ENCODE results near the gene ABHD17A.

The ABHD17A gene

DNA sequence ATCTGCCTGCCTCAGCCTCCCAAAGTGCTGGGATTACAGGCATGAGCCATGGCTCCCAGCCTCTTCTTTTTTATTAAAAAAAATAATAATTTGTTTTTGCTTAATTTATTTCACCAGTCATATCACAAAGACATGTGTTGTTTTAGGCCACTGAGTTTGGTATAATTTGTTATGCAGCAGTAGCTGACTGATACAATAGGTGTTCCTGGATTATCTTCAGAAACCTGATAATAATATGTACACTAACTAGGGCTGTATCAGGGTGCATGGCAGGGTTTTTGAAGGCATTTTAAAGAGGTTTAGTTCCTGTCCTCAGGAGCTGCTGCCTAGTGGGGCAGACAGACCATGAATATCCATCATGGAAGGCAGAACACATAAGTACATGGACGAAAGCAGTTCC lies 46.1 kb upstream of the ABHD17A start:
- H3K79me1 ChIP-seq (ENCODE audit: low read length) = no peaks in the 10 kb centered on the region
- H3K36me3 ChIP-seq (ENCODE audit: control insufficient read depth in 1 of 2, insufficient read depth in 2 of 2, low read length in 2 of 2) = no peaks in the 10 kb centered on the region
- no peak overlapping the region for H3K4me3 ChIP-seq (ENCODE audit: low read depth, low read length)
- H3K4me1 ChIP-seq (ENCODE audit: control insufficient read depth in 1 of 2, insufficient read depth in 2 of 2, low read length in 2 of 2) = peaks cover 7 to 10% of the 10 kb centered on the region in 2 experiments
- H3K79me2 ChIP-seq (ENCODE audit: control insufficient read depth, insufficient read depth, low read length, poor library complexity) = no peaks in the 10 kb centered on the region
- no peak overlapping the region for H3K4ac ChIP-seq (ENCODE audit: low read depth, low read length)
- no CpG with 5 or more reads among the region's 1 CpG for WGBS (ENCODE audit: extremely low coverage, insufficient coverage, insufficient read length)
- no peak overlapping the region for H2BK12ac ChIP-seq (ENCODE audit: low read length)
- H4K12ac ChIP-seq (ENCODE audit: low read depth, low read length) = no peak overlapping the region
- H2AFZ ChIP-seq (ENCODE audit: insufficient read depth, low read length, poor library complexity) = no peak overlapping the region
- H3K9ac ChIP-seq (ENCODE audit: low read length) = no peak overlapping the region
- H3K27me3 ChIP-seq (ENCODE audit: insufficient read depth, low read length) = no peaks in the 10 kb centered on the region
- H3K9me3 ChIP-seq (ENCODE audit: insufficient read depth, low read depth, low read length) = peaks cover 7% of the 10 kb centered on the region
- H3K18ac ChIP-seq (ENCODE audit: low read length) = no peak overlapping the region
- no peak overlapping the region for H3K23ac ChIP-seq (ENCODE audit: low read length)
- H3K4me2 ChIP-seq (ENCODE audit: low read length) = no peak overlapping the region
- H2BK120ac ChIP-seq (ENCODE audit: insufficient read depth, low read length, poor library complexity) = no peak overlapping the region
- H3K27ac ChIP-seq (ENCODE audit: low read depth, low read length) = no peak overlapping the region
- no peak overlapping the region for H2AK5ac ChIP-seq (ENCODE audit: low read length)
- H4K91ac ChIP-seq (ENCODE audit: low read depth, low read length) = no peak overlapping the region
- no peak for DNase-seq
- no peak overlapping the region for H4K8ac ChIP-seq (ENCODE audit: low read depth, low read length)
- H2BK5ac ChIP-seq (ENCODE audit: low read depth, low read length, poor library complexity) = no peak overlapping the region
- no peak overlapping the region for H3K14ac ChIP-seq (ENCODE audit: low read length)

DNA sequence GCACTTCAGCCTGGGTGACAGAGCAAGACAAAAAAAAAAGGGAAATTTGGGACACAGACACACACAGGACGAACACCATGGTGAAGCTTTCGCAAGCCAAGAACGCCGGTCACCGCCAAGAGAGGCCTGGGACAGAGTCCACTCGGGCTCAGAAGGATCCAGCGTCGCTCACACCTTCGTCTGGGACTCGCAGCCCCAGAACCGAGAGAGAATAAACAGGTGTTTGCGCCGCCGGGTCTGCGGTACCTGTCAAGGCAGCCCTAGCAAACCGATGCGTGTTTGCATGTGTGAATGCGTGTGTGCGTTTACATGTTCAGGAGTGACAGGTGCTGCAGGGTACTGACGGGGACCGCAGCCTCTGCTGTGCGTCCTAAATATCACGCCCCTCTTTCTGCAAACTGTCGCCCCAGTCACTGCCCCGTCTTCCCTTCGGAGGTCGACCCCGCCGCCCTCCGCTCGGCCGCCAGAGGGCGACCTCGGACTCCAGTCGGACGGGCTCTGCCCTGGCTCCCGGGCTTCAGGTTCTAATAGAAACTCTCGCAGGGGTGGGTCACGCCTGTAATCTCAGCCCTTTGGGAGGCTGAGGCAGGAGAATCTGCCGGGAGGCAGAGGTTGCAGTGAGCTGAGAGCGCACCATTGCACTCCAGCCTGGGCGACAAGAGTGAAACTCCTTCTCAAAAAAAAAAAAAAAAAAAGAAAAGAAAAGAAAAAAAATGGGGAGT lies 43.9 kb upstream of the ABHD17A start:
- H3K27me3 ChIP-seq (ENCODE audit: insufficient read depth, low read length) = no peaks in the 10 kb centered on the region
- peaks cover 12 to 14% of the 10 kb centered on the region in 2 experiments for H3K36me3 ChIP-seq (ENCODE audit: control insufficient read depth in 1 of 2, insufficient read depth in 2 of 2, low read length in 2 of 2)
- H3K4me2 ChIP-seq (ENCODE audit: low read length) = peak overlapping the region; percentile 40
- H4K12ac ChIP-seq (ENCODE audit: low read depth, low read length) = no peak overlapping the region
- no peaks in the 10 kb centered on the region for H3K79me2 ChIP-seq (ENCODE audit: control insufficient read depth, insufficient read depth, low read length, poor library complexity)
- no peak overlapping the region for H4K8ac ChIP-seq (ENCODE audit: low read depth, low read length)
- no peak overlapping the region for H2BK5ac ChIP-seq (ENCODE audit: low read depth, low read length, poor library complexity)
- H3K18ac ChIP-seq (ENCODE audit: low read length) = no peak overlapping the region
- H3K4ac ChIP-seq (ENCODE audit: low read depth, low read length) = no peak overlapping the region
- H3K14ac ChIP-seq (ENCODE audit: low read length) = no peak overlapping the region
- no CpG with 5 or more reads among the region's 42 CpGs for WGBS (ENCODE audit: extremely low coverage, insufficient coverage, insufficient read length)
- no peak overlapping the region for H4K91ac ChIP-seq (ENCODE audit: low read depth, low read length)
- no peaks in the 10 kb centered on the region for H3K79me1 ChIP-seq (ENCODE audit: low read length)
- no peak overlapping the region for H2AK5ac ChIP-seq (ENCODE audit: low read length)
- peaks cover 6% of the 10 kb centered on the region for H3K9me3 ChIP-seq (ENCODE audit: insufficient read depth, low read depth, low read length)
- DNase-seq = peak; percentile 73 to 91
- H2BK120ac ChIP-seq (ENCODE audit: insufficient read depth, low read length, poor library complexity) = no peak overlapping the region
- H3K27ac ChIP-seq (ENCODE audit: low read depth, low read length) = no peak overlapping the region
- peaks cover 4 to 5% of the 10 kb centered on the region in 2 experiments for H3K4me1 ChIP-seq (ENCODE audit: control insufficient read depth in 1 of 2, insufficient read depth in 2 of 2, low read length in 2 of 2)
- no peak overlapping the region for H2AFZ ChIP-seq (ENCODE audit: insufficient read depth, low read length, poor library complexity)
- no peak overlapping the region for H3K23ac ChIP-seq (ENCODE audit: low read length)
- H3K4me3 ChIP-seq (ENCODE audit: low read depth, low read length) = peak overlapping the region; percentile 47
- no peak overlapping the region for H2BK12ac ChIP-seq (ENCODE audit: low read length)
- H3K9ac ChIP-seq (ENCODE audit: low read length) = no peak overlapping the region

DNA sequence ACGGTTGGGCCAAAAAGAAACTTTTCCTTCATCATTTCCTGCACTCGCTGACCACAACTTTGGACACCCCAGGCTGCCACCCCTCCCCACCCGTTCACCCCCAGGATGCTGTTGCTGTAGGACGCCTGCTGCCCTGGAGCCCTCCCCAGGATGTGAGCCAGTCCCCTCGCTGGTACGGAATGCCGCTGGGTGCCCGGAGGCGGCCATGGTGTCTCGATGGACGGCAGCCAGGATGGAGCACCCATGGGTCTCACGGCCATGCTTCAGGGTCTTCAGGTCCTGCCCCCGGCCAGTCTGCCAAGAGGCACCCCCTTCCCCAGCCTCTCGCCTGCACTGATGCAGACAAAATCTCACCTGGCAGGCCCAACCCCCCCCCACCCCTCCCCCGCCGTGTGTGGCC lies 40.2 kb upstream of the ABHD17A start:
- Histone ChIP-seq H2BK5ac (ENCODE audit: low read depth, low read length, poor library complexity) (no peak overlapping the region), H3K36me3 (ENCODE audit: control insufficient read depth in 1 of 2, insufficient read depth in 2 of 2, low read length in 2 of 2) (peaks cover 44 to 45% of the 10 kb centered on the region in 2 experiments), H2AK5ac (ENCODE audit: low read length) (no peak overlapping the region), H3K23ac (ENCODE audit: low read length) (no peak overlapping the region), H2AFZ (ENCODE audit: insufficient read depth, low read length, poor library complexity) (no peak overlapping the region), H3K79me1 (ENCODE audit: low read length) (no peaks in the 10 kb centered on the region), H3K4me1 (ENCODE audit: control insufficient read depth in 1 of 2, insufficient read depth in 2 of 2, low read length in 2 of 2) (peaks cover 4 to 5% of the 10 kb centered on the region in 2 experiments), H4K8ac (ENCODE audit: low read depth, low read length) (no peak overlapping the region), H3K4me2 (ENCODE audit: low read length) (no peak overlapping the region), H3K27me3 (ENCODE audit: insufficient read depth, low read length) (no peaks in the 10 kb centered on the region), H3K4me3 (ENCODE audit: low read depth, low read length) (no peak overlapping the region), H4K91ac (ENCODE audit: low read depth, low read length) (no peak overlapping the region), H3K9ac (ENCODE audit: low read length) (no peak overlapping the region), H3K9me3 (ENCODE audit: insufficient read depth, low read depth, low read length) (peaks cover 6% of the 10 kb centered on the region), H2BK12ac (ENCODE audit: low read length) (no peak overlapping the region), H3K14ac (ENCODE audit: low read length) (no peak overlapping the region), H3K18ac (ENCODE audit: low read length) (no peak overlapping the region), H3K27ac (ENCODE audit: low read depth, low read length) (no peak overlapping the region), H3K79me2 (ENCODE audit: control insufficient read depth, insufficient read depth, low read length, poor library complexity) (no peaks in the 10 kb centered on the region), H4K12ac (ENCODE audit: low read depth, low read length) (no peak overlapping the region), H3K4ac (ENCODE audit: low read depth, low read length) (no peak overlapping the region), H2BK120ac (ENCODE audit: insufficient read depth, low read length, poor library complexity) (no peak overlapping the region)
- WGBS (ENCODE audit: extremely low coverage, insufficient coverage, insufficient read length) = no CpG with 5 or more reads among the region's 16 CpGs
- no peak for DNase-seq

DNA sequence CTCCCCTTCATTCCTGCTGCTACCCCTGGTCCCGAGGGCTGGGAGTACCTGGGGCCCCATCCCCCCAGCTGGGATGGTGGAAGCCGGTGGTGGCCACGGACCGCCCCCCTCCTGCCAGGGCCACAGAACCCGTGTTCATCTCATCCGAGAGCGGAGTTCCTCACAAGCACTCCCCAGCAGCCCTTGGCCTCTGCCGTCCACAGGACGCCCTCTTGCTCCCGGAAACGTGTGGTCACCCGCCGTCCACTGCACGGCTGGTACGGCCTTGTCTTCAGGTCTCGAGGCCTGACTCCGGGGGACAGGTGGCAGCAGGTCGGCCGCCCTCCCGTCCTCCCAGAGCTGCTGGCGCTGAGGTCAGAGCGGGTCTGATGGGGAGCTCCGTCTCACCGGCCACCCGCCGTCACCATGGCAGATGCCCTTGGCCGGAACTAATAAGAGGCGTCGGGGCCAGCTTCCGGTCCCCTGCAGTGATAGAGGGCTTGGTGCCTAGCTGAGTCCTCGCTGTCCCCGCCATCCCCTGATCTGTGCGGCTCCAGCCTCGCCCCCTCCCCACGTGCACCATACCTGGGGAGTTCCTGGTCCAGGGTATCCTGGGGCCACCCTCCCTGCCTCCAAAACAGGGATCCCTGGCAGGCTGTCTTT lies 39.1 kb upstream of the ABHD17A start:
- no peak for DNase-seq
- Histone ChIP-seq H2BK120ac (ENCODE audit: insufficient read depth, low read length, poor library complexity) (no peak overlapping the region), H3K4me3 (ENCODE audit: low read depth, low read length) (no peak overlapping the region), H3K27me3 (ENCODE audit: insufficient read depth, low read length) (no peaks in the 10 kb centered on the region), H3K79me2 (ENCODE audit: control insufficient read depth, insufficient read depth, low read length, poor library complexity) (no peaks in the 10 kb centered on the region), H3K9ac (ENCODE audit: low read length) (no peak overlapping the region), H2BK5ac (ENCODE audit: low read depth, low read length, poor library complexity) (no peak overlapping the region), H4K12ac (ENCODE audit: low read depth, low read length) (no peak overlapping the region), H3K79me1 (ENCODE audit: low read length) (no peaks in the 10 kb centered on the region), H3K18ac (ENCODE audit: low read length) (no peak overlapping the region), H3K27ac (ENCODE audit: low read depth, low read length) (no peak overlapping the region), H3K9me3 (ENCODE audit: insufficient read depth, low read depth, low read length) (peaks cover 6% of the 10 kb centered on the region), H2BK12ac (ENCODE audit: low read length) (no peak overlapping the region), H3K36me3 (ENCODE audit: control insufficient read depth in 1 of 2, insufficient read depth in 2 of 2, low read length in 2 of 2) (peaks cover 53 to 54% of the 10 kb centered on the region in 2 experiments), H3K4ac (ENCODE audit: low read depth, low read length) (no peak overlapping the region), H4K91ac (ENCODE audit: low read depth, low read length) (no peak overlapping the region), H4K8ac (ENCODE audit: low read depth, low read length) (no peak overlapping the region), H3K4me2 (ENCODE audit: low read length) (no peak overlapping the region), H3K4me1 (ENCODE audit: control insufficient read depth in 1 of 2, insufficient read depth in 2 of 2, low read length in 2 of 2) (no peaks in the 10 kb centered on the region), H2AFZ (ENCODE audit: insufficient read depth, low read length, poor library complexity) (no peak overlapping the region), H3K23ac (ENCODE audit: low read length) (no peak overlapping the region), H3K14ac (ENCODE audit: low read length) (no peak overlapping the region), H2AK5ac (ENCODE audit: low read length) (no peak overlapping the region)
- WGBS (ENCODE audit: extremely low coverage, insufficient coverage, insufficient read length) = no CpG with 5 or more reads among the region's 35 CpGs
